Measurements from ENCODE around the gene FBXO3. TPM values are rescaled to one million over a fixed set of nuclear protein-coding genes. Genes with fewer than 3 reads are reported as not detected.

Gene FBXO3
- total RNA-seq, 1 experiment from 2014 or later = 18.9 TPM

DNA sequence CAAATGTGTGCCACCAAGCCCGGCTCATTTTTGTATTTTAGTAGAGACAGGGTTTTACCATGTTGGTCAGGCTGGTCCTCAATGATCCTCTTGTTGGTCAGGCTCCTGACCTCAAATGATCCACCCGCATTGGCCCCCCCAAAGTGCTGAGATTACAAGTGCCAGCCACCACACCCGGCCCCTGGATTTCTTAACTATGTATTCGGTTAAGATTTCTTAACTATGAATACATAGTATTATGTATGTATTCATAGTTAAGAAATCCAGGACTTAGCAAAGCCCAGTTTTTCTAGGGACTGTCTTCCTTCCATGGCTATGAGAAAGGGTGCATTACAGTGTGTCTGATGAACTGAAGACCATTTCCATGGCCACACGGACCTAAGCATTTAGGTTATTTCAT lies 75.4 kb downstream of the FBXO3 start:
- no peak overlapping the region for H2BK120ac ChIP-seq (ENCODE audit: low read depth, low read length, poor library complexity, severe bottlenecking)
- H2BK15ac ChIP-seq (ENCODE audit: low read depth, low read length) = no peak overlapping the region
- H2BK20ac ChIP-seq (ENCODE audit: low read depth, low read length, poor library complexity, severe bottlenecking) = no peak overlapping the region
- H2AFZ ChIP-seq (ENCODE audit: low read length) = no peak overlapping the region
- no peaks in the 10 kb centered on the region for H3K9me3 ChIP-seq (ENCODE audit: control insufficient read depth, low read depth, low read length)
- no peak overlapping the region for H3K23ac ChIP-seq (ENCODE audit: insufficient read length, low read depth, low read length)
- H3K4me1 ChIP-seq (ENCODE audit: insufficient read depth, low read length) = no peaks in the 10 kb centered on the region
- H3K18ac ChIP-seq (ENCODE audit: insufficient read length, low read depth, low read length) = no peak overlapping the region
- no peak overlapping the region for H3K14ac ChIP-seq (ENCODE audit: insufficient read depth, low read length)
- H3T11ph ChIP-seq (ENCODE audit: low read length) = no peak overlapping the region
- H3K4ac ChIP-seq (ENCODE audit: low read depth, low read length) = no peak overlapping the region
- no peak overlapping the region for H3K27ac ChIP-seq (ENCODE audit: insufficient read length, low read depth, low read length)
- peaks cover 5% of the 10 kb centered on the region for H3K23me2 ChIP-seq (ENCODE audit: insufficient read length, low read depth, low read length, poor library complexity, severe bottlenecking)
- no peak overlapping the region for H3K56ac ChIP-seq (ENCODE audit: insufficient read length, low read depth, low read length)
- H4K5ac ChIP-seq (ENCODE audit: insufficient read length, low read depth, low read length) = no peak overlapping the region
- no peak overlapping the region for H2BK12ac ChIP-seq (ENCODE audit: insufficient read length, low read depth, low read length)
- WGBS (ENCODE audit: extremely low coverage, insufficient read length, low lambda C conversion rate) = no CpG with 5 or more reads among the region's 5 CpGs
- H3K9ac ChIP-seq (ENCODE audit: extremely low read depth, insufficient read length, low read length) = no peak overlapping the region
- Mint-ChIP-seq H3K4me3 (no peak overlapping the region), H3K27me3 (ENCODE audit: low read depth) (peaks cover 19% of the 10 kb centered on the region), H3K4me1 (peaks cover 31 to 37% of the 10 kb centered on the region in 2 experiments), H3K27ac (no peak overlapping the region), H3K9me3 (no peaks in the 10 kb centered on the region), H3K36me3 (ENCODE audit: insufficient read depth in 1 of 3, low read depth in 3 of 3) (no peaks in the 10 kb centered on the region)
- no peaks in the 10 kb centered on the region for H3K79me2 ChIP-seq (ENCODE audit: insufficient read depth, low read length)
- H2AK5ac ChIP-seq (ENCODE audit: insufficient read length, low read length) = no peak overlapping the region
- no peak for DNase-seq
- no peaks in the 10 kb centered on the region for H3K79me1 ChIP-seq (ENCODE audit: insufficient read depth, low read depth, low read length, poor library complexity, severe bottlenecking)
- no peak overlapping the region for H4K91ac ChIP-seq (ENCODE audit: insufficient read length, low read depth, low read length)
- no peaks in the 10 kb centered on the region for H4K20me1 ChIP-seq (ENCODE audit: control insufficient read depth, insufficient read depth, insufficient read length)
- H4K8ac ChIP-seq (replicated peaks; ENCODE audit: insufficient read length, low read depth, low read length) = no peak overlapping the region
- no peaks in the 10 kb centered on the region for H3K27me3 ChIP-seq (ENCODE audit: insufficient read depth, low read length)
- no peak overlapping the region for H2BK5ac ChIP-seq (ENCODE audit: insufficient read length, low read length)
- no peak overlapping the region for H3K4me2 ChIP-seq (ENCODE audit: insufficient read depth, insufficient read length, low read length)
- TF ChIP-seq, protein P1, sequence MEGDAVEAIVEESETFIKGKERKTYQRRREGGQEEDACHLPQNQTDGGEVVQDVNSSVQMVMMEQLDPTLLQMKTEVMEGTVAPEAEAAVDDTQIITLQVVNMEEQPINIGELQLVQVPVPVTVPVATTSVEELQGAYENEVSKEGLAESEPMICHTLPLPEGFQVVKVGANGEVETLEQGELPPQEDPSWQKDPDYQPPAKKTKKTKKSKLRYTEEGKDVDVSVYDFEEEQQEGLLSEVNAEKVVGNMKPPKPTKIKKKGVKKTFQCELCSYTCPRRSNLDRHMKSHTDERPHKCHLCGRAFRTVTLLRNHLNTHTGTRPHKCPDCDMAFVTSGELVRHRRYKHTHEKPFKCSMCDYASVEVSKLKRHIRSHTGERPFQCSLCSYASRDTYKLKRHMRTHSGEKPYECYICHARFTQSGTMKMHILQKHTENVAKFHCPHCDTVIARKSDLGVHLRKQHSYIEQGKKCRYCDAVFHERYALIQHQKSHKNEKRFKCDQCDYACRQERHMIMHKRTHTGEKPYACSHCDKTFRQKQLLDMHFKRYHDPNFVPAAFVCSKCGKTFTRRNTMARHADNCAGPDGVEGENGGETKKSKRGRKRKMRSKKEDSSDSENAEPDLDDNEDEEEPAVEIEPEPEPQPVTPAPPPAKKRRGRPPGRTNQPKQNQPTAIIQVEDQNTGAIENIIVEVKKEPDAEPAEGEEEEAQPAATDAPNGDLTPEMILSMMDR (conservative IDR thresholded peaks at IDR 0.05) = no peak

Measured in H9 (cell line).